Endothelial cell of umbilical vein (primary cell): ENCODE data around the gene CLDN34.

Experiments used
- CTCF ChIP-seq, 2 donors: IDR thresholded peaks; 1 replicate in 1 of 2; 2 replicates in 1 of 2; pipeline ENCODE4 v1.5.1; 2011; ENCODE audit warnings: low read length in 2 of 2, mild to moderate bottlenecking in 2 of 2, moderate library complexity in 2 of 2, control low read depth in 1 of 2, inconsistent platforms in 1 of 2, low read depth in 1 of 2; ENCODE audit not compliant: insufficient read depth in 1 of 2; ENCODE audit errors: extremely low read depth in 1 of 2
- EZH2 ChIP-seq: IDR thresholded peaks from 2 replicates; pipeline ENCODE4 v1.6.1; 2012; ENCODE audit warnings: borderline replicate concordance, low read depth, mild to moderate bottlenecking, moderate library complexity, low read length, inconsistent platforms; ENCODE audit not compliant: severe bottlenecking
- JUN ChIP-seq: IDR thresholded peaks from 2 replicates; pipeline ENCODE4 v1.6.1; 2011; ENCODE audit warnings: borderline replicate concordance, low read depth; ENCODE audit not compliant: insufficient read length, insufficient read depth
- MAX ChIP-seq: IDR thresholded peaks from 2 replicates; pipeline ENCODE4 v1.6.1; 2011; ENCODE audit not compliant: insufficient read depth, insufficient read length
- POLR2A ChIP-seq: IDR thresholded peaks from 2 replicates; pipeline ENCODE4 v1.6.1; 2012; ENCODE audit warnings: low read depth, mild to moderate bottlenecking, control low read depth, low read length
- POLR2AphosphoS5 ChIP-seq: IDR thresholded peaks from 2 replicates; pipeline ENCODE4 v1.6.1; 2012; ENCODE audit warnings: low read depth, mild to moderate bottlenecking, control low read depth, low read length, moderate library complexity; ENCODE audit not compliant: insufficient read depth

DNA sequence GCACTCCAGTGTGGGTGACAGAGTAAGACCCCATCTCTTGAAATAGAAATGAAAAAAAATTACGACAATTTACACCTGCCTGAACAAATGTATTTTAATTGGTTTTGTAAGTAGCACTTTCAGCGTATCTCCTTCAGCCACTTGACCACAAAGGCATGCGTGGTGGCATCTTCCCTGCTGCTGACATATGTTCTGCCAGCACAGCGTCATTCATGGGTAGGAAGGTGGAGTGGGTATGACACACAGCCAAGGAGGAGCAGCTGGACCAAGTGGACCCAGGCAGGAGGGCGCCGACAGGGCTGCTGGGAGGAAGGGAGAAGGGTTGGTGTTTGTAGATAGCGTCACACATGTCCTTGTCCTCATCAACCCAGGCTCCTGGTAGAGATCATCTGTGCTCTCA lies 28.6 kb upstream of the CLDN34 start:
- TF ChIP-seq POLR2AphosphoS5 (no peak), CTCF (IDR thresholded peaks at IDR 0.05; ENCODE audit: extremely low read depth in 1 of 2, insufficient read depth in 1 of 2, low read depth in 1 of 2, low read length in 2 of 2) (no peak), EZH2 (no peak), JUN (no peak), POLR2A (no peak), MAX (no peak)
